Uterus (tissue), 4 donors: ENCODE measurements around the gene KCNQ5. TPM values are rescaled to one million over a fixed set of nuclear protein-coding genes. Genes with fewer than 3 reads are reported as not detected.

Source experiments
- DNase-seq, 2 donors: peaks; one replicate each; pipeline ENCODE4 v3.0.0-alpha.2; 2019 to 2020
- H3K27ac ChIP-seq, 2 donors: fragments of 200-600 bp; sonication (generic); 1 replicate in 1 of 2; 2 replicates in 1 of 2; pipeline ENCODE4 v1.5.1; 2016 to 2018
- H3K27me3 ChIP-seq, 2 donors: fragments of 200-600 bp; sonication (generic); one replicate each; pipeline ENCODE4 v1.5.1; 2018 to 2019; ENCODE audit warnings: control low read depth in 1 of 2
- H3K36me3 ChIP-seq, 2 donors: fragments of 200-600 bp; sonication (generic); one replicate each; pipeline ENCODE4 v1.5.1; 2019; ENCODE audit warnings: control low read depth in 1 of 2
- H3K4me1 ChIP-seq, 2 donors: fragments of 200-600 bp; sonication (generic); one replicate each; pipeline ENCODE4 v1.5.1; 2018 to 2019; ENCODE audit warnings: control low read depth in 1 of 2
- H3K4me3 ChIP-seq, 2 donors: fragments of 200-600 bp; sonication (generic); 1 replicate in 1 of 2; 2 replicates in 1 of 2; pipeline ENCODE4 v1.5.1; 2018 to 2019; ENCODE audit warnings: mild to moderate bottlenecking in 1 of 2
- H3K9me3 ChIP-seq, 2 donors: fragments of 200-600 bp; sonication (generic); one replicate each; pipeline ENCODE4 v1.5.1; 2019; ENCODE audit warnings: control low read depth in 1 of 2
- CTCF ChIP-seq, 4 experiments: fragments of 200-600 bp in 2 of 4; fragments of 450-650 bp in 2 of 4; sonication (generic) in 2 of 4; IDR thresholded peaks; one replicate each; pipeline ENCODE4 v1.5.1; 2016 to 2019; ENCODE audit warnings: antibody characterized with exemption in 4 of 4, mild to moderate bottlenecking in 2 of 4, moderate library complexity in 1 of 4
- POLR2A ChIP-seq, 2 donors: fragments of 450-650 bp; IDR thresholded peaks; one replicate each; pipeline ENCODE4 v1.6.1; 2016; ENCODE audit warnings: antibody characterized with exemption in 2 of 2, mild to moderate bottlenecking in 1 of 2, moderate library complexity in 1 of 2
- intact Hi-C: fragments of 100-400 bp; cut with DNase I; formaldehyde crosslinking; loops from one replicate; pipeline ENCODE4 v1.15.1; 2023; ENCODE audit warnings: low total_unique reads
- total RNA-seq, 4 donors: library from RNA; depleted of rRNA in 3 of 4; stranded (reverse); fragments of >200 nt in 3 of 4; gene quantifications; one replicate each; pipeline versions ENCODE4 v1.1.0 to v1.2.4, GENCODE V29; 2014 to 2023
- donor health status: DM: yes; HTN: yes; CAD: no.

KCNQ5 gene
- total RNA-seq, 4 donors from 2014 or later: 0.34 to 2.4 TPM; not detected in 2

GRCh38 chr6:73074175-73074574 lies 452.3 kb downstream of the KCNQ5 start:
- DNase-seq: no peak
- Histone ChIP-seq H3K4me3 (no peak overlapping the region), H3K27me3 (no peaks in the 10 kb centered on the region), H3K9me3 (no peaks in the 10 kb centered on the region), H3K4me1 (no peaks in the 10 kb centered on the region), H3K27ac (no peak overlapping the region), H3K36me3 (no peaks in the 10 kb centered on the region)
- TF ChIP-seq CTCF (IDR thresholded peaks at IDR 0.05) (no peak), POLR2A (IDR thresholded peaks at IDR 0.05) (no peak)
- intact Hi-C loops: no loop called here

- no peak overlapping the region for H3K27ac ChIP-seq
- intact Hi-C loops: no loop called here
- H3K4me1 ChIP-seq: no peaks in the 10 kb centered on the region
- no peaks in the 10 kb centered on the region for H3K36me3 ChIP-seq
- no peaks in the 10 kb centered on the region for H3K27me3 ChIP-seq
- no peak for DNase-seq
- H3K9me3 ChIP-seq: no peaks in the 10 kb centered on the region
- TF ChIP-seq CTCF (IDR thresholded peaks at IDR 0.05) (no peak), POLR2A (IDR thresholded peaks at IDR 0.05) (no peak)
- H3K4me3 ChIP-seq: no peak overlapping the region
These were observed 454.5 kb downstream of the KCNQ5 start for GRCh38 chr6:73076211-73076954.

GRCh38 chr6:73078333-73078862 lies 456.5 kb downstream of the KCNQ5 start:
- no peak for DNase-seq
- Histone ChIP-seq H3K4me3 (no peak overlapping the region), H3K27ac (no peak overlapping the region), H3K27me3 (no peaks in the 10 kb centered on the region), H3K9me3 (no peaks in the 10 kb centered on the region), H3K36me3 (no peaks in the 10 kb centered on the region), H3K4me1 (no peaks in the 10 kb centered on the region)
- intact Hi-C loops: no loop called here
- TF ChIP-seq CTCF (IDR thresholded peaks at IDR 0.05) (no peak), POLR2A (IDR thresholded peaks at IDR 0.05) (no peak)

DNA sequence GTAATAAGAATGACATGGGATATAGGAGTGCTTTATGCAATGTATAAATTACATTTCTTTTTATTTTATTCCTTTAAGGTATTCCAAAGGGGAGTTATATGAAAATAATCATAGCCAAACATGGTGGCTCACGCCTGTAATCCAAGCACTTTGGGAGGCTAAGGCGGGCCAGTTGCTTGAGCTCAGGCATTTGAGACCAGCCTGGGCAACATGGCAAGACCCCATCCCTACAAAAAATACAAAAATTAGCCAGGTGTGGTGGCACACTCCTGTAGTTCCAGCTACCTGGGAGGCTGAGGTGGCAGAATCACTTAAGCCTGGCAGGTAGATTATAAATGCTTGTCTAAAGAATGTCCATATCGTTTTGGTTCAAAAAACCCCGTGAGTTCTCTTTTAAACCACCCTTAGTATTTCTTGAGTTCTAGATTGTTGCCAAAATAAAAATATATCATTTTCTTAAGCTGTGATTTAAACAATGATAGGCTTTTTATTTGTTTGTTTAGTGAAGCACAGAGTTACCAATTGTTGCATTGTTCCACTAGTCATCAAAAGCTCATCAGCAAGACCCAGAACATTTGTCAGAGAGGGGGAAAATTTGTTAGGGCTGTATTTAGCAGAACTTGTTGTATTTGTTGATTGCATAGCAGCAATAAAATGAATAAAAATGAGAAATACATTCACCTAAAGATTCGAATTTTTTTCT lies 457.2 kb downstream of the KCNQ5 start:
- DNase-seq: no peak
- H3K9me3 ChIP-seq: no peaks in the 10 kb centered on the region
- H3K4me1 ChIP-seq: no peaks in the 10 kb centered on the region
- no peaks in the 10 kb centered on the region for H3K27me3 ChIP-seq
- no peak overlapping the region for H3K27ac ChIP-seq
- no peaks in the 10 kb centered on the region for H3K36me3 ChIP-seq
- TF ChIP-seq CTCF (IDR thresholded peaks at IDR 0.05): no peak
- no peak for TF ChIP-seq POLR2A (IDR thresholded peaks at IDR 0.05)
- intact Hi-C loops: no loop called here
- H3K4me3 ChIP-seq: no peak overlapping the region

DNA sequence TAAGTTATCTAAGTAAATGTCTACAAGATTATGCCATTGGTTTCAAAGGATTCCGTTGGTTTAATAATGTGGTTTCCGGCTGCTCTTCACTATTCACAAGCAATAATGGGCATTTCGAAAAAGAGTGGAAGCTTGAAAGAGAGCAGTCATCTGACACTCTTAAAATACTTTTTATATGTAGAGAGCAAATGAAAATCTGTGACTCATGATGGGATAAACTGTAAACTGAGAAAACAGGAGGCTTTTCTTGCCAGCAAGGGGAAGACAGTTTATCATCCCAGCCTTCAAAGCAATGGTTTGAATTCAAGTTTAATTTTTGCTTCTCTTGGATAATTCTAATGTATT lies 457.7 kb downstream of the KCNQ5 start:
- DNase-seq: no peak
- Histone ChIP-seq H3K36me3 (no peaks in the 10 kb centered on the region), H3K27ac (no peak overlapping the region), H3K4me1 (no peaks in the 10 kb centered on the region), H3K27me3 (no peaks in the 10 kb centered on the region), H3K9me3 (no peaks in the 10 kb centered on the region), H3K4me3 (no peak overlapping the region)
- intact Hi-C loops: no loop called here
- no peak for TF ChIP-seq CTCF (IDR thresholded peaks at IDR 0.05)
- no peak for TF ChIP-seq POLR2A (IDR thresholded peaks at IDR 0.05)
